ENCODE data around the gene RABGAP1L.
A peak's percentile ranks its signal among the peaks of the same experiment; 100 is the strongest.

Gene RABGAP1L

GRCh38 chr1:174161813-174162212 is 2.5 kb downstream of the RABGAP1L start:
- H2AFZ ChIP-seq (ENCODE audit: low read depth), result no peak overlapping the region
- H3K4me3 ChIP-seq (IDR thresholded peaks at IDR 0.05; ENCODE audit: insufficient read depth, low read depth, low read length), result peak overlapping the region; percentile 35
- no peaks in the 10 kb centered on the region for H4K20me1 ChIP-seq (ENCODE audit: insufficient read depth)
- TF ChIP-seq, protein P1, sequence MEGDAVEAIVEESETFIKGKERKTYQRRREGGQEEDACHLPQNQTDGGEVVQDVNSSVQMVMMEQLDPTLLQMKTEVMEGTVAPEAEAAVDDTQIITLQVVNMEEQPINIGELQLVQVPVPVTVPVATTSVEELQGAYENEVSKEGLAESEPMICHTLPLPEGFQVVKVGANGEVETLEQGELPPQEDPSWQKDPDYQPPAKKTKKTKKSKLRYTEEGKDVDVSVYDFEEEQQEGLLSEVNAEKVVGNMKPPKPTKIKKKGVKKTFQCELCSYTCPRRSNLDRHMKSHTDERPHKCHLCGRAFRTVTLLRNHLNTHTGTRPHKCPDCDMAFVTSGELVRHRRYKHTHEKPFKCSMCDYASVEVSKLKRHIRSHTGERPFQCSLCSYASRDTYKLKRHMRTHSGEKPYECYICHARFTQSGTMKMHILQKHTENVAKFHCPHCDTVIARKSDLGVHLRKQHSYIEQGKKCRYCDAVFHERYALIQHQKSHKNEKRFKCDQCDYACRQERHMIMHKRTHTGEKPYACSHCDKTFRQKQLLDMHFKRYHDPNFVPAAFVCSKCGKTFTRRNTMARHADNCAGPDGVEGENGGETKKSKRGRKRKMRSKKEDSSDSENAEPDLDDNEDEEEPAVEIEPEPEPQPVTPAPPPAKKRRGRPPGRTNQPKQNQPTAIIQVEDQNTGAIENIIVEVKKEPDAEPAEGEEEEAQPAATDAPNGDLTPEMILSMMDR (conservative IDR thresholded peaks at IDR 0.05; ENCODE audit: low read depth, low read length), result no peak
- no peaks in the 10 kb centered on the region for H3K36me3 ChIP-seq (ENCODE audit: insufficient read depth)
- H3K9ac ChIP-seq, result peak overlapping the region; percentile 22; the same call in 1 of the 2 replicates
- H3K27ac ChIP-seq, result peak overlapping the region; percentile 49
- H3K27me3 ChIP-seq (ENCODE audit: insufficient read depth, low read depth), result no peaks in the 10 kb centered on the region
- H3K79me2 ChIP-seq (ENCODE audit: insufficient read depth, low read depth), result peaks cover 55% of the 10 kb centered on the region
- peaks cover 78% of the 10 kb centered on the region for H3K4me1 ChIP-seq (ENCODE audit: low read depth, poor library complexity, severe bottlenecking)
- H3K4me2 ChIP-seq, result peak overlapping the region; percentile 46

DNA sequence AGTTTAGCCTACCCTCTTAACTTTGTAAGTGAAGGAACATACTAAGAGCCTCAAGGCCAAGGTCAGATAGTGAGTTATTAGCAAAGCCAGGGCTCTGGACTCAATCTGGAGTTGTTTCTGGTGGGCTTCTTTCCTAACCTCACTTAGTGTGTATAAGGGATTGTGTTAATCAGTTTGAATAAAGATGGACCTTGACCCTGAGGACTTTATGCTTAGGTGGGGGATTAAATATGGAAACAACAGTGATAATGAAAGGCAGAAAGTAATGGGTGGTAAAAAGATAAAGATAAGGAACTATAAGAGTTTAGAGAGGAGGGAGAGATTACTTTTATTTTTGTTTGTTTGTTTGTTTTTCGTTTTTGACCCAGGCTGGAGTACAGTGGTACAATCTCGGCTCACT is 5.5 kb downstream of the RABGAP1L start:
- Histone ChIP-seq H3K9ac (no peak overlapping the region), H3K27ac (no peak overlapping the region), H4K20me1 (ENCODE audit: insufficient read depth) (no peaks in the 10 kb centered on the region), H3K4me1 (ENCODE audit: low read depth, poor library complexity, severe bottlenecking) (peaks cover 88% of the 10 kb centered on the region), H3K4me3 (IDR thresholded peaks at IDR 0.05; ENCODE audit: insufficient read depth, low read depth, low read length) (no peak overlapping the region), H3K27me3 (ENCODE audit: insufficient read depth, low read depth) (no peaks in the 10 kb centered on the region), H2AFZ (ENCODE audit: low read depth) (no peak overlapping the region), H3K36me3 (ENCODE audit: insufficient read depth) (no peaks in the 10 kb centered on the region), H3K79me2 (ENCODE audit: insufficient read depth, low read depth) (peaks cover 84% of the 10 kb centered on the region), H3K4me2 (0 out of 2 replicates have a peak overlapping the region, but pooled peaks have one; percentile 5)
- TF ChIP-seq, protein P1 (conservative IDR thresholded peaks at IDR 0.05; ENCODE audit: low read depth, low read length), result no peak

DNA sequence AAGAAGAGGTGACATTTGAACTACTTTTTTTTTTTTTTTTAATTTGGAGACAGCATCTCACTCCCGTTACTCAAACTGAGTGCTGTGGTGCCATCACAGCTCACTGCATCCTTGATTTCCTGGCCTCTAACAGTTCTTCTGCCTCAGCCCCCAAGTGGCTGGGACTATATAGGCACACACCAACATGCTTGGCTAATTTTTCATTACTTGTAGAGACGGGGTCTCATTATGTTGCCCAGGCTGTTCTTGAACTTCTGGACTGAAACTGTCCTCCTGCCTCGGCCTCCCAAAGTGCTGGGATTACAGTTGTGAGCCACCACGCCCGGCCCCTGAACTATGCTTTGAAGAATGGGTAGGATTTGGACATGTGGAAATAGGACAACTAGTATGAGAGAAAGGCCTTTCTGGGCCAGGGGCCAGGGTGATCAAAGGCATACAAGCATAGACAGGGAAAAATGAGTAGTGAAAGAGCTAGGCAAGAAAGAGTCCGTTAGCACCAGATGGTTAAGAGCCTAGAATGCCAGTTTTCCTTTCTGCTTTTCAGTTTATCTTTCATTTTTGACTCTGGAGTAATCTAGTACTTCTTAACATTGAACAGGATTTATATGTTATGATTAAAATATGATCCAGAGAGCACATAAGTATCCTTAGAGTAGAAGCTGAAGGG is 6.3 kb downstream of the RABGAP1L start:
- H3K36me3 ChIP-seq (ENCODE audit: insufficient read depth), result no peaks in the 10 kb centered on the region
- H2AFZ ChIP-seq (ENCODE audit: low read depth), result no peak overlapping the region
- H3K27ac ChIP-seq, result peak overlapping the region; percentile 33
- H3K4me1 ChIP-seq (ENCODE audit: low read depth, poor library complexity, severe bottlenecking), result peaks cover 85% of the 10 kb centered on the region
- peaks cover 86% of the 10 kb centered on the region for H3K79me2 ChIP-seq (ENCODE audit: insufficient read depth, low read depth)
- no peak overlapping the region for H3K9ac ChIP-seq
- H3K4me2 ChIP-seq, result peak overlapping the region; percentile 14
- TF ChIP-seq, protein P1 (conservative IDR thresholded peaks at IDR 0.05; ENCODE audit: low read depth, low read length), result no peak
- no peaks in the 10 kb centered on the region for H3K27me3 ChIP-seq (ENCODE audit: insufficient read depth, low read depth)
- H4K20me1 ChIP-seq (ENCODE audit: insufficient read depth), result no peaks in the 10 kb centered on the region
- no peak overlapping the region for H3K4me3 ChIP-seq (IDR thresholded peaks at IDR 0.05; ENCODE audit: insufficient read depth, low read depth, low read length)

- H3K27ac ChIP-seq, result peak overlapping the region; percentile 33
- H3K36me3 ChIP-seq (ENCODE audit: insufficient read depth), result no peaks in the 10 kb centered on the region
- H3K9ac ChIP-seq, result no peak overlapping the region
- TF ChIP-seq, protein P1 (conservative IDR thresholded peaks at IDR 0.05; ENCODE audit: low read depth, low read length), result no peak
- no peaks in the 10 kb centered on the region for H3K27me3 ChIP-seq (ENCODE audit: insufficient read depth, low read depth)
- peak overlapping the region; percentile 23 for H3K4me3 ChIP-seq (IDR thresholded peaks at IDR 0.05; ENCODE audit: insufficient read depth, low read depth, low read length)
- H3K79me2 ChIP-seq (ENCODE audit: insufficient read depth, low read depth), result peaks cover 88% of the 10 kb centered on the region
- peak overlapping the region; percentile 14 for H3K4me2 ChIP-seq
- no peak overlapping the region for H2AFZ ChIP-seq (ENCODE audit: low read depth)
- H3K4me1 ChIP-seq (ENCODE audit: low read depth, poor library complexity, severe bottlenecking), result peaks cover 79% of the 10 kb centered on the region
- peaks cover 3% of the 10 kb centered on the region; the same call in 1 of the 2 replicates for H4K20me1 ChIP-seq (ENCODE audit: insufficient read depth)
These were observed 7.4 kb downstream of the RABGAP1L start for GRCh38 chr1:174166530-174167264.
